HAP-1 (cell line): ENCODE results near the gene CREBZF.
A peak's percentile ranks its signal among the peaks of the same experiment; 100 is the strongest.
"Not testable (repeated sequence)": the region's sequence is repeated elsewhere in the genome, so short reads cannot be mapped to it uniquely, and the experiment has no call there.

Experiments used
- DNase-seq, 2 experiments: peaks; one replicate each; pipeline ENCODE4 v3.0.0-alpha.2; 2016 to 2020; ENCODE audit warnings: low spot score in 2 of 2
- H3K27me3 ChIP-seq: fragments of 250-450 bp; sonication (Bioruptor Pico); 2 replicates; pipeline ENCODE4 v1.5.1; 2020; ENCODE audit warnings: low read depth, mild to moderate bottlenecking, moderate library complexity
- H3K36me3 ChIP-seq: fragments of 250-450 bp; sonication (Bioruptor Pico); replicated peaks from 2 replicates; pipeline ENCODE4 v1.5.1; 2020; ENCODE audit warnings: mild to moderate bottlenecking
- H3K4me1 ChIP-seq: fragments of 250-450 bp; sonication (Bioruptor Pico); 2 replicates; pipeline ENCODE4 v1.5.1; 2020; ENCODE audit warnings: mild to moderate bottlenecking
- H3K4me3 ChIP-seq: fragments of 250-450 bp; sonication (Bioruptor Pico); 2 replicates; pipeline ENCODE4 v1.5.1; 2020; ENCODE audit warnings: mild to moderate bottlenecking, moderate library complexity
- H3K9me3 ChIP-seq: fragments of 250-450 bp; sonication (Bioruptor Pico); 2 replicates; pipeline ENCODE4 v1.5.1; 2020; ENCODE audit warnings: mild to moderate bottlenecking, moderate library complexity
- in situ Hi-C: fragments of 300-500 bp; cut with MboI; formaldehyde crosslinking; loops from 3 replicates; pipeline ENCODE4 v1.14.3; 2020; ENCODE audit warnings: low sequenced_read_pairs, inconsistent platforms, mixed read lengths

Gene CREBZF

DNA sequence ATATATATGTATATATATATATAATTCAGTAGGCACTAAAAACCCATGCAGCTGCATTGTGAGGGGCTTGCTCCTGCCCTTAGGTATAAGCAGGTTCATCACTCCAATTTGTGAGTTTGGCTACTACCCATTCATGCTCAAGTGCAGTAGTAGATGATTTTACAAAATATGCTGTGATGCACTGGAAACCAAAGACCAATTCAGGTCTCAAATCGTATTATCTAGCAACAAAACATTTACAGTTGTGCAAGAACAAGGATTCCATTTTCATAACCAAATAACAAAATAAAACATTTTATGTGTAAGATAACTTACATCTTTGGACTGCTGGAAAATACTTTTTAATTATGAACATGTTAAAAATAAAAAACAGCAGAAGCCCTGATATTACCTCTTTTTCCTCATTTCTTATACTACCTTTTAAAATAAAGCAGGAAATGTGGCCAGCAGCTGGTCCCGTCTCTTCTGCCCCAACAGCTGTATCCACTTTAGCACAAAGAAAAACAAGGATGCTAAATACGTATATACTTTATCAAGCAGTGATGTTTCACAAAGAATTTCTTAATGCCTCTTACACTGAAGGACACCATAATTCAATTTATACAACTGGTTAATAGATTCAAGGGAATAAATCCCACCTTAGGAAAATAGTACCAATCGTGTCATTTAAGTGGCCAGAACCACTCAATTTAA, 2.8 kb downstream of the CREBZF start:
- H3K4me3 ChIP-seq = peak overlapping the region; percentile 84
- in situ Hi-C loops = no loop called here

DNA sequence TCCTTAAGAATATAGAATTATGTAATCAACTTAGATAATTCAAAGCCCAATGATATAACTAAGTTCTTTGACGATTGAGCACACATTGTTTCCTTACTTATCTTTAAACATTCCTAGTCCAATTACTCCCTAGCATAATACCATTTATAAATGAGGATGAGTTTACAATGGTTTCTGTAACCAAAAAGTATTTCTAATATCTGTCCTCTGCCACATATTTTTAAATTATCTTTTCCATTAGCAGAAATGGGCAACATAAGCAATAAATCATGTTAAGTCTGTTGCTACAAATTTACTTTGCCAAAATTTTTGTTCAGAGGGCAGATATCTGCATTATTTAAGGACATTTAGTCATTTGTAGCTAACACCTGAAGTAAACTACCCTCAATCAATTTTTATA, 6.7 kb downstream of the CREBZF start:
- H3K4me3 ChIP-seq = no peak overlapping the region
- DNase-seq = no peak
- in situ Hi-C loops = no loop called here
- H3K4me1 ChIP-seq = peaks cover 13% of the 10 kb centered on the region
- H3K9me3 ChIP-seq = no peaks in the 10 kb centered on the region
- H3K36me3 ChIP-seq = peaks cover 69% of the 10 kb centered on the region
- H3K27me3 ChIP-seq = no peaks in the 10 kb centered on the region

More for the DNA sequence above, 2.8 kb downstream of the CREBZF start:
- Histone ChIP-seq H3K9me3 (no peaks in the 10 kb centered on the region), H3K36me3 (peaks cover 49% of the 10 kb centered on the region), H3K27me3 (no peaks in the 10 kb centered on the region), H3K4me1 (peaks cover 19% of the 10 kb centered on the region)
- no peak for DNase-seq

DNA sequence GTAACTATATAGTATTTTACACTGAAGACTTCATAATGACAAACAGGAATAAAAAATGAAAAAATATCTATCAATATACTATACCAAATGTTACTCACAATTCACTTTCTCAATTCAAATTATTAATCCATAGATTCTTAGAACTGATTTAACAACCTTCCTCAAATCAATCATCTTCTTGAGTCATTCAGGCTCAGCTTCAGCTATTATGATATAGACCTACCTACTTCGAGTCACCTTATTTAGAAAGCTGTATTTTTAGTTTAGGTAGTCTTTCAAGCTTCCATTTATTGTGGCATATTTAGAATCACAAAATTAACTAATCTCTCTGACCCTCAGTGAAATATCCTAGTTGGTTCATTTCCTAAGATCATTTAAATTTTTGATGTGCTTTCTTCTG, 8.2 kb downstream of the CREBZF start:
- in situ Hi-C loops = no loop called here
- DNase-seq = no peak
- no peaks in the 10 kb centered on the region for H3K9me3 ChIP-seq
- H3K4me1 ChIP-seq = peaks cover 13% of the 10 kb centered on the region
- H3K27me3 ChIP-seq = no peaks in the 10 kb centered on the region
- H3K36me3 ChIP-seq = peaks cover 59% of the 10 kb centered on the region
- no peak overlapping the region for H3K4me3 ChIP-seq

DNA sequence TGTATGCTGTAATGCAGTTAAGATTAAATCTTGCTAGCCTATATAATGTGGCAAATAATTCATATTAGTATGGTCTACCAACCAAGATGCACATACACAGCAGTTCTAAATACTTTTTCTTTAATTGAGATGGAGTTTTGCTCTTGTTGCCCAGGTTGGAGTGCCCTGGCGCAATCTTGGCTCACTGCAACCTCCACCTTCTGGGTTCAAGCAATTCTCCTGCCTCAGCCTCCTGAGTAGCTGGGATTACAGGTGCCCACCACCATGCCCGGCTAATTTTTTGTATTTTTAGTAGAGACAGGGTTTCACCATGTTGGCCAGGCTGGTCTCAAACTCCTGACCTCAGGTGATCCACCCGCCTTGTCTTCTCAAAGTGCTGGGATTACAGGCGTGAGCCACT, 10.6 kb downstream of the CREBZF start:
- DNase-seq, H3K4me3 ChIP-seq, H3K4me1 ChIP-seq, in situ Hi-C loops, H3K9me3 ChIP-seq, H3K27me3 ChIP-seq: not testable (repeated sequence)
- H3K36me3 ChIP-seq = peaks cover 45% of the 10 kb centered on the region

DNA sequence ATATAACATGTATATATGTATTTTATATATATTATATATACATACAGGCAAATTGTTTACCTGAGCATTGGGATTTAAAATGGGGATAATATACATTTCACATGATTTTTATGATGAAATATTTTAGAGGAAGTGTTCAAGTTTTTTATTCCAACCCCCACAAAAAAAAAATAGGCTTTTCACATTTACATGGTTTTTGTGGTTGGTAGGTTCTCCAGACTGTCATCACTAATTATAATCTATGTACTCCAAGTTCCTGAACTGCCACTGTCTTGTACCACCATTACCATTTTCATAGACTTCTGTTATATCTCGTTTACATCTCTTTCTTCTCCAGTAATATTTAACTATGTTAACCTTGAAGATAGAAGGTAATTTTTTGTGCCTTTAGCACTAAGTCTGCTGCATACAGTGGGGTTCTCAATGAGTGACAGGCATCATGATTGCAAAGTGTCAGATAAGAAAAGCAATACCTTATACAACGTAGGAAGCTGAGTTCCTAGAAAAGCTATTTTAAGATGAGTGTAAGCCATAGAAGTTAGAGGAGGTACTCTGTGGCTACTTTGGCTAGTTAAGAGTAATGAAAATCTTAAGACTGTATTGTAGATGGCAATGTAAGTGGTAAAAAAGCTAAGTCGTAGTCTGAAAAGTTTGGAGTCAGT, 12.0 kb downstream of the CREBZF start:
- H3K27me3 ChIP-seq = no peaks in the 10 kb centered on the region
- no peaks in the 10 kb centered on the region for H3K9me3 ChIP-seq
- in situ Hi-C loops = no loop called here
- H3K4me1 ChIP-seq = peaks cover 7% of the 10 kb centered on the region
- no peak for DNase-seq
- H3K4me3 ChIP-seq = no peak overlapping the region
- peaks cover 31% of the 10 kb centered on the region for H3K36me3 ChIP-seq

DNA sequence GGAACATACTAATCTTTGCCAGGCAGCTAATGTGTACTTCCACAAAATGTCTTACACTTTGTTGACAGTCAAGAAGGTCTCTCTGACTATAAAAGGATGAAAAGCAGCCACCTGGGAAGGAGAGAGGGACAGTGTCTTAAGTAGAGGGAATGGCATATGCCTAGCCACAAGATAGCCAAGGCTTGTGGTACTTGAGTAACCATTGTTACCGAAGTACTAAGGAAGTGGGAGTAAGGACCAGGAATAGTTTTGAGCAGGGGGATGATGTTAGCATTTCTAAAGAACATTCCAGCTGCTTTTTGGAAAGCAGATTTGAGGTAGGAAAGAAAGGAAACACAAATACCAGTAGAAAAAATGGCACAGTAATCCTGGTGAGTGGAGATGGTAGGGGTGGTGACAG, 13.8 kb downstream of the CREBZF start:
- in situ Hi-C loops = no loop called here
- Histone ChIP-seq H3K9me3 (no peaks in the 10 kb centered on the region), H3K4me3 (no peak overlapping the region), H3K4me1 (peaks cover 7% of the 10 kb centered on the region), H3K36me3 (peaks cover 13% of the 10 kb centered on the region), H3K27me3 (no peaks in the 10 kb centered on the region)
- no peak for DNase-seq

DNA sequence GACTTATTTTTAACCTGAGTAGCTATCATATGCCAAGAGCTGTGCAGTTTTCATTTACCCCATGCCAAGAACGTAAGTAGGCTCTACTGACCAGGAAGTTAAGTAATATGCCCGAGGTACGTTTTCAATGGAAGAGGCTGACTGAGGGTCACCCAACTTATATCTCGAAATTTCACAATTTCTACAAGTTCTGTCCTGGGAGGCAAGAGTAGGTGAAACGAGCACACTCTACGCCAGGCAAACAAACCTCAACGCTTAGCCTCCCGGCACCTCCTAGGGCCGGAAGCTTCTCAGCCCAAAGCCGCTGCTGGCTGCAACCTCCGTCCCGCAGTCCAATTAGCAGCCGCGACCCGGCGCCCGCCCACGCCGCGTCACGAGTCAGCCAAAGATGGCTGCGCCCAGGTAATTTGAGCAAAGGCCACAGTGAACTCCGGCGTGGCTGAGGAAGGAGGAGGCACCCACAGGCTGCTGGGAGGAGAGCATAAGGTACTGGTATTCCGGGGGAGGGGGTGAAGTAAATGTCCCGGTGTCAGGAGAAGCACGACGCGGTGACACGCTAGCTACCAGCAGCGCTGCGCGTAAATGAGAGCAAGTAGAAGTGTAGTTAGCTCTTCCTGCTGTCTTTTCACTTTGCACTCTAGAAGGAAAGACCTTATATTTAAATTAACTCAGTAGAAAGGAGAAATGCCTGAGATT, 17.2 kb downstream of the CREBZF start, which contains the start of gene TMEM126A:
TSS of gene TMEM126A (plus strand) at position 364 of the 696 bp plus-strand sequence. CDS start 2,289 bp downstream, outside the sequence.
- in situ Hi-C loops = no loop called here
- peak; percentile 87 to 91 for DNase-seq
- H3K9me3 ChIP-seq = no peaks in the 10 kb centered on the region
- H3K27me3 ChIP-seq = no peaks in the 10 kb centered on the region
- H3K36me3 ChIP-seq = no peaks in the 10 kb centered on the region; the same call in 1 of the 2 replicates
- peak within 1 kb of the TSS; percentile 52 for H3K4me3 ChIP-seq
- peaks cover 17% of the 10 kb centered on the region for H3K4me1 ChIP-seq

DNA sequence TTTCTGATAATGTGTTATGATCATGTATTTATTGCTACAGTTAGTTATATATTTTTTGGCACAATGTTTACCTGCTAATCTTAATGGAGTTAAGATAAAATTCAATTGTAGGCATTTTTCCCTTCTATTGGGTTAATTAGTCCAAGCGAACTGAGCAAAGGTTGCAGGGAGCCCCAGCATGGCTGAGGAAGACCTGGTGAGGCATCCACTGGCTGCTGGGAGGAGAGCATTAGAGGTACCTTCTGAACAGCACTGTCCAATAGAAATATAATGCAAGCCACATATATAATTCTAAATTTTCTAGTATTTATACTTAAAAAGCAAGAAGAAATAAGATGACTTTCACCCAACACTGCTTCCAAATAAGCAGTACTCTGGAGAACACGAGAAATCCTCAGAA, 17.9 kb downstream of the CREBZF start:
- H3K4me3 ChIP-seq = peak overlapping the region; percentile 52
- no peaks in the 10 kb centered on the region for H3K9me3 ChIP-seq
- in situ Hi-C loops = no loop called here
- H3K4me1 ChIP-seq = peaks cover 17% of the 10 kb centered on the region
- no peaks in the 10 kb centered on the region; the same call in 1 of the 2 replicates for H3K36me3 ChIP-seq
- no peak for DNase-seq
- no peaks in the 10 kb centered on the region for H3K27me3 ChIP-seq

DNA sequence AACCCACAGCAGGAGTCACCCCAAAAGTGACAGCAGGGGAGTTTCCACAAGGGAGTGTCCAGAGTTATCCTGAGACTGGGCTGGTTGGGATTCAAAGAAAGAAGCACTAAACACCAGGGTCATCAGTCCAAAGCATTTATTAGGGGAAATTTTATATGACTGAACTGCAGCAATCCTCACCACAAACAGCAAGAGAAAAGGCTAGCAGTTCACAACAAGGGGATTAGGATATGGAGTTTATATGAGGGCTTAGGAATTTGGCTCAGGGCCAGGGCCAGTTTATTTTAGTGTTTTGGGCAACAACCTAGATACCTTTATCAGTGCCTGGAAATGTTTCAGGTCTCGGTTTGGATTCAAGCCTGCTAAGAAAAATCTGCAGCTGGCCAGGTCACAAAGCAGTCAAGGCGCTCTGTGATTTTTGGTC, 21.7 kb downstream of the CREBZF start:
- Histone ChIP-seq H3K36me3 (0 out of 2 replicates have a peak, but pooled peaks cover 4% of the 10 kb centered on the region), H3K9me3 (no peaks in the 10 kb centered on the region), H3K4me3 (no peak overlapping the region), H3K4me1 (peaks cover 11% of the 10 kb centered on the region), H3K27me3 (no peaks in the 10 kb centered on the region)
- in situ Hi-C loops = no loop called here
- DNase-seq = peak; percentile 86 to 88

DNA sequence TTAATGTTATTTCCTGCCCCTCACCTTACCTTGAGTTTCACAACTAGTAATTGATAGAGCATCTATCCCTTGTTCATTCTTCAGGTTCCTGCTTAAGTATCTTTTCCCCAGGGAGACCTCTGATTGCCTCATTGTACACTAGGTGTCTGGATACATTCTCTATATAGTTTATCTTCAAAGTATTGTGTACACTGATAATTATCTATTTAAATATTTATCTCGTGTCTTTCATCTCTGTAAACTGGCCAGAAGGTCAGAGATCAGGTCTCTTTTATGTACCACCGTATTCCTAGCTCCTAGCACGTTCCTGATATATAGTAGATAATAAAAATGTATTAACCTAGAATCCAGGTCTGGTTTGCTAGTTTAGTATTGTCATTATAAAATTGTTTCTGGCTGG, 30.2 kb downstream of the CREBZF start:
- Histone ChIP-seq H3K36me3 (peaks cover 34% of the 10 kb centered on the region), H3K4me3 (no peak overlapping the region), H3K4me1 (peaks cover 6% of the 10 kb centered on the region), H3K9me3 (no peaks in the 10 kb centered on the region), H3K27me3 (no peaks in the 10 kb centered on the region)
- DNase-seq = no peak
- in situ Hi-C loops = no loop called here

DNA sequence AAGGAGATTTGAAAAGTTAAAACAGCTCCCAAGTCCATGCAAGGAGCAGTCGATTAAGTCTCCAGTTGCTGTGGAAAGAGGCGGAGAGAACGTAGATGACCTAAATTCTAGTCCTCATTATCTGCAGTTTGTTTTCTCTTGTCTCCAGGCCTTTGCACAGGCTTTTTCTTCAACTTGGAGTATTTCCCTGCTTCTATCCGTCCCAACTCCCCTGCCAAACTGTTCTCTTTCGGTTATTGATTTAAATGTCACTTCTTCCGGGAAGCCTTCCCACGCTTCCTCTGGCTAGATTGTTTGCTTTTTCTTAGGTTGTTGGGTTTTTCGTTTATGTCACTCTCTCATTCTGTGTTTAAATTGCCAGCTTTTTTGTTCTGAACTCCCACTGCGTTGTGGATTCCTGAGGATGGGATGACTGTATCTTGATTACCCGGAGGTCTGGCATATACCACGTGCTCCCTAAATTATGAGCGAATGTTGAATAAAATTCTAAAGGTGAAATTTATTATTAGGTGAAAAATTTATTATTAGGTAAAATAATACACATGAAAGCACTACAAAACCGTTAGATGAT, 36.1 kb downstream of the CREBZF start:
- no peaks in the 10 kb centered on the region for H3K9me3 ChIP-seq
- peaks cover 32% of the 10 kb centered on the region for H3K4me1 ChIP-seq
- in situ Hi-C loops = no loop called here
- H3K27me3 ChIP-seq = no peaks in the 10 kb centered on the region
- peak in 1 of 2 experiments; percentile 37 for DNase-seq
- H3K36me3 ChIP-seq = peaks cover 12% of the 10 kb centered on the region
- peak overlapping the region; percentile 84 for H3K4me3 ChIP-seq

DNA sequence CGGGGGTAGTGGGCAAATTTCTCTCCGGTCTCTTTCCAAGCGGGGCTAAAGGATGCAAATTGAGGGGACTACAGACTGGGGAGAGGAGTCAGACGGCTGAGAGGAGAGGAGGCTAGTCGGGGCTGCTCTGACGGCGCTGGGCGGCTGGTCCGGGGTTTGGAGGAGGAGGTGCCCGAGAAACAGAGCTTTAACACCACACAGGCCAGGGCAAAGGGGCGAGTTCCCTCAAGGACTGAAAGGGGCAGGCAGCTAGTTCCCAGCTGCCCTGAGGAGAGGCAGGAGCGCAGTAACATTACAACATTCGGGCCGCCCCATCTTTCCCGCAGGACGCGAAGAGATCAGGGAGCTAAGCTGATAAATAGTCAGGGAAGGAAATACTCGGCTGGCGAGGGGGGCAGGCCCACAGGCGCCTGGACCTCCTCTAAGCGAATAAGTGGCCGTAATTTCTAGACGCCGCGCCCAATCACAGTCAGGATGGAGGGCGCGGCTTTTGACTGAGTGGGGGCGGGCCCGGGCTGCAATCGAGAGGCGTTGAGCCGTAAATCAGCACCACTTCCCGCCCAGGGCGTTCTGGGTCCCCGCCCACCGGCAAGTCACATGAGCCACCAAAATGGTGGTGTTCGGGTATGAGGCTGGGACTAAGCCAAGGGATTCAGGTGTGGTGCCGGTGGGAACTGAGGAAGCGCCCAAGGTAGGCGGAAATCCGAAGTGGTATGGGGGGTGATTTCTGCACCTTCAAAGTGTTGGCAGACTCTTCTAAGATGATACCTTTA, 36.7 kb downstream of the CREBZF start, which contains the start of gene TMEM126B:
TSS of gene TMEM126B (plus strand) at position 596 of the 773 bp plus-strand sequence. CDS start at position 611, 15 bp downstream.
- in situ Hi-C loops = no loop called here
- Histone ChIP-seq H3K27me3 (no peaks in the 10 kb centered on the region), H3K4me1 (peaks cover 35% of the 10 kb centered on the region), H3K4me3 (peak within 1 kb of the TSS; percentile 84), H3K36me3 (peaks cover 6% of the 10 kb centered on the region), H3K9me3 (no peaks in the 10 kb centered on the region)
- peak; percentile 97 to 99 for DNase-seq
